ENCODE data around the gene SPOUT1. TPM values are rescaled to one million over a fixed set of nuclear protein-coding genes. Genes with fewer than 3 reads are reported as not detected.

SPOUT1 gene
- polyA plus RNA-seq, 3 donors = 25.7 to 29.9 (median 29.3) TPM

DNA sequence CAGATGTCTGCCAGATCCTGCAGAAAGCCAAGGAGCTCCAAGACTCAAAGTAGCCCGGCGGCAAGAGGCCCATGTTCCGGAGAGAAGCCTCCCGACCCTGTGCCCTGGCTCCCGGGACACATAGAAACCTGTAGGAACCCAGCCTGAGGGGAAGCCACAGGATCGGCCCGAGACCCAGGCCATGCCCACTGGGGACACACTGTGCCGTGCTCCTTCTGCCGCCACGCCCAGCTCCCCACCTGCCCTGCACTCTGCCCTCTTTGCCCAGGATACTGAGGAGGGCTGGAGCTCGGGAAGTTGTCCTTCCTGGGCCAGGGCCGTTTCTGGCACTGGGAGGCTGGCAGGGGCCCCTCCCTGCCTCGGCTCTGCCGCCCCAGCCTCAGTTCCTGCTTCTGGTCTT is 21.8 kb downstream of the SPOUT1 start:
- H2AFZ ChIP-seq (ENCODE audit: insufficient read depth, low read depth, low read length, poor library complexity, severe bottlenecking) = no peak overlapping the region
- no peak overlapping the region for H3K4me2 ChIP-seq (replicated peaks; ENCODE audit: extremely low read depth, low read length, poor library complexity, severe bottlenecking)
- 88% methylated on average over 14 of the region's 14 CpGs for WGBS (ENCODE audit: insufficient coverage)
- Mint-ChIP-seq H3K9me3 (no peaks in the 10 kb centered on the region), H3K36me3 (peaks cover 43 to 59% of the 10 kb centered on the region in 2 donors), H3K4me3 (no peak overlapping the region), H3K27ac (no peak overlapping the region), H3K4me1 (no peaks in the 10 kb centered on the region), H3K27me3 (ENCODE audit: low read depth in 3 of 3) (peaks cover 0 to 4% (median 0%) of the 10 kb centered on the region in 3 donors)
- no peaks in the 10 kb centered on the region for H3K27me3 ChIP-seq (ENCODE audit: control insufficient read depth in 2 of 2, insufficient read depth in 2 of 2, low read length in 2 of 2)
- TF ChIP-seq, protein P1, sequence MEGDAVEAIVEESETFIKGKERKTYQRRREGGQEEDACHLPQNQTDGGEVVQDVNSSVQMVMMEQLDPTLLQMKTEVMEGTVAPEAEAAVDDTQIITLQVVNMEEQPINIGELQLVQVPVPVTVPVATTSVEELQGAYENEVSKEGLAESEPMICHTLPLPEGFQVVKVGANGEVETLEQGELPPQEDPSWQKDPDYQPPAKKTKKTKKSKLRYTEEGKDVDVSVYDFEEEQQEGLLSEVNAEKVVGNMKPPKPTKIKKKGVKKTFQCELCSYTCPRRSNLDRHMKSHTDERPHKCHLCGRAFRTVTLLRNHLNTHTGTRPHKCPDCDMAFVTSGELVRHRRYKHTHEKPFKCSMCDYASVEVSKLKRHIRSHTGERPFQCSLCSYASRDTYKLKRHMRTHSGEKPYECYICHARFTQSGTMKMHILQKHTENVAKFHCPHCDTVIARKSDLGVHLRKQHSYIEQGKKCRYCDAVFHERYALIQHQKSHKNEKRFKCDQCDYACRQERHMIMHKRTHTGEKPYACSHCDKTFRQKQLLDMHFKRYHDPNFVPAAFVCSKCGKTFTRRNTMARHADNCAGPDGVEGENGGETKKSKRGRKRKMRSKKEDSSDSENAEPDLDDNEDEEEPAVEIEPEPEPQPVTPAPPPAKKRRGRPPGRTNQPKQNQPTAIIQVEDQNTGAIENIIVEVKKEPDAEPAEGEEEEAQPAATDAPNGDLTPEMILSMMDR (IDR thresholded peaks at IDR 0.05) = no peak
- no peaks in the 10 kb centered on the region for H3K79me2 ChIP-seq (ENCODE audit: insufficient read depth, low read length)
- H3K9ac ChIP-seq (ENCODE audit: insufficient read depth, low read length, poor library complexity, severe bottlenecking) = no peak overlapping the region
- no peaks in the 10 kb centered on the region for H4K20me1 ChIP-seq (ENCODE audit: insufficient read depth, low read length)
- no peak for DNase-seq
- no peak overlapping the region for H3K4me3 ChIP-seq (replicated peaks in 1 of 3; ENCODE audit: low read depth in 2 of 3, low read length in 3 of 3)
- H3K9me3 ChIP-seq (replicated peaks in 1 of 2; ENCODE audit: control insufficient read depth in 1 of 2, insufficient read depth in 1 of 2, low read length in 2 of 2) = no peaks in the 10 kb centered on the region
- no peak overlapping the region for H3K27ac ChIP-seq (ENCODE audit: low read depth in 1 of 2, low read length in 2 of 2)
- H3K36me3 ChIP-seq (replicated peaks in 1 of 2; ENCODE audit: control insufficient read depth in 1 of 2, insufficient read depth in 2 of 2, low read length in 2 of 2) = peaks cover 43 to 70% of the 10 kb centered on the region in 2 donors
- intact Hi-C loops (cut with micrococcal nuclease) = loop anchor here in 1 of 2 donors (10.0 kb wide), 1 partner anchor 63 kb away; no protein-coding TSS in a partner anchor
- no peaks in the 10 kb centered on the region for H3K4me1 ChIP-seq (ENCODE audit: control insufficient read depth in 1 of 2, insufficient read depth in 2 of 2, low read length in 2 of 2)

DNA sequence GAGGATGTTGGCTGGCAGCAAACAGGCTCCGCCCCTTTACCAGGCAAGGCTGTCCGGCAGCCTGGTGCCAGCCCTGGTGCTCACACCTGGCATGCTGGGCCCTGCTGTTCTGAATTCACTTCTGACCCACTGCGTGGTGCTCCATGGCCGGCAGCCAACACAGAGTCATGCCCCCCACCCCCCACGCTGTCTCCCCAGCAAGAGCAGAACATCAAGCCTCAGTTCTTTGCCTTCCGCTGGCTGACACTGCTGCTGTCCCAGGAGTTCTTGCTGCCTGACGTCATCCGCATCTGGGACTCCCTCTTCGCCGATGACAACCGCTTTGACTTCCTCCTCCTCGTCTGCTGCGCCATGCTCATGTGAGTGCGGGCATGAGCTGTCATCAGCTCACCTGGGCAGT is 23.9 kb downstream of the SPOUT1 start:
- no peaks in the 10 kb centered on the region for H4K20me1 ChIP-seq (ENCODE audit: insufficient read depth, low read length)
- TF ChIP-seq, protein P1 (IDR thresholded peaks at IDR 0.05) = no peak
- Mint-ChIP-seq H3K4me3 (no peak overlapping the region), H3K27me3 (ENCODE audit: low read depth in 3 of 3) (peaks cover 0 to 2% (median 0%) of the 10 kb centered on the region in 3 donors), H3K4me1 (no peaks in the 10 kb centered on the region), H3K36me3 (peaks cover 54 to 79% of the 10 kb centered on the region in 2 donors), H3K9me3 (no peaks in the 10 kb centered on the region), H3K27ac (peak overlapping the region in 1 of 7 donors; percentile 66)
- no peak for DNase-seq
- no peaks in the 10 kb centered on the region for H3K27me3 ChIP-seq (ENCODE audit: control insufficient read depth in 2 of 2, insufficient read depth in 2 of 2, low read length in 2 of 2)
- 93% methylated on average over 14 of the region's 14 CpGs for WGBS (ENCODE audit: insufficient coverage)
- intact Hi-C loops (cut with micrococcal nuclease) = loop anchor here in 1 of 2 donors (10.0 kb wide), 1 partner anchor 61 kb away; no protein-coding TSS in a partner anchor
- no peaks in the 10 kb centered on the region for H3K4me1 ChIP-seq (ENCODE audit: control insufficient read depth in 1 of 2, insufficient read depth in 2 of 2, low read length in 2 of 2)
- H2AFZ ChIP-seq (ENCODE audit: insufficient read depth, low read depth, low read length, poor library complexity, severe bottlenecking) = no peak overlapping the region
- H3K4me3 ChIP-seq (replicated peaks in 1 of 3; ENCODE audit: low read depth in 2 of 3, low read length in 3 of 3) = no peak overlapping the region
- no peak overlapping the region for H3K4me2 ChIP-seq (replicated peaks; ENCODE audit: extremely low read depth, low read length, poor library complexity, severe bottlenecking)
- no peak overlapping the region for H3K27ac ChIP-seq (ENCODE audit: low read depth in 1 of 2, low read length in 2 of 2)
- H3K36me3 ChIP-seq (replicated peaks in 1 of 2; ENCODE audit: control insufficient read depth in 1 of 2, insufficient read depth in 2 of 2, low read length in 2 of 2) = peaks cover 55 to 86% of the 10 kb centered on the region in 2 donors
- no peak overlapping the region for H3K9ac ChIP-seq (ENCODE audit: insufficient read depth, low read length, poor library complexity, severe bottlenecking)
- H3K79me2 ChIP-seq (ENCODE audit: insufficient read depth, low read length) = no peaks in the 10 kb centered on the region
- H3K9me3 ChIP-seq (replicated peaks in 1 of 2; ENCODE audit: control insufficient read depth in 1 of 2, insufficient read depth in 1 of 2, low read length in 2 of 2) = no peaks in the 10 kb centered on the region

Data from CD14-positive monocyte (primary cell).